ENCODE measurements around the gene LILRB2.
"Not testable (repeated sequence)": the region's sequence is repeated elsewhere in the genome, so short reads cannot be mapped to it uniquely, and the experiment has no call there.

DNA sequence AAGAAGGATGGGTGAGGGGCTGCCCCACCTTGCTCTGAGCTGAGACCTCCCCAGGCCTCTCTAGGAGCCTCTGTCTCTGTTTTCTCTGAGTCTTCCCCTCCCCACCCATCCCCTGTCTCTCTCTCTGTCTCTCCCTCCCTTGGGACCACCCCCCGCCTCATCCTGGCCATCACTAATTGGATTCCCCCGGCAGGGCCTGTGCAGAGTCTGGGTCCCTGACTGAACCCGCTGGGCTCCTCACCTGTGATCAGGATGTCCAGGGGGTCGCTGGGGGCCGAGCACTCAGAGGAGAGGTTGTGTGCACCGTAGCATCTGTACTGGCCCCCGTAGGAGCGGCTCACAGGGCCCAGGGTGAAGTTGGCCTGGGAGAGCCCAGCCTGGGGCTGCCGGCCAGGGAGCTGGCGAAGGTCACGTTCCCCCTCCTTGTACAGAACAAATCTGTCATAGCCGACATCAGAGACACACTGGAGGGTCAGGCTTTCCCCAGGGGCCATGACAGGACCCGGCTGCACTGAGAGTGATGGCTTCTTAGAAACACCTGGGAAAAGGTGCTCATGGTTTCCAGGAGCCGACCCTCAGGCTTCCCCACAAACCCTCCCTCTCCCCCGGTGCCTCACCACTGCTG lies 2.2 kb downstream of the LILRB2 start:
- not testable (repeated sequence) for TF ChIP-seq TAF1 (IDR thresholded peaks at IDR 0.05; ENCODE audit: borderline replicate concordance, low read depth, low read length); POLR2A (IDR thresholded peaks at IDR 0.05; ENCODE audit: low read depth, low read length)
